Measurements from ENCODE around the gene EHF.

Gene EHF

DNA sequence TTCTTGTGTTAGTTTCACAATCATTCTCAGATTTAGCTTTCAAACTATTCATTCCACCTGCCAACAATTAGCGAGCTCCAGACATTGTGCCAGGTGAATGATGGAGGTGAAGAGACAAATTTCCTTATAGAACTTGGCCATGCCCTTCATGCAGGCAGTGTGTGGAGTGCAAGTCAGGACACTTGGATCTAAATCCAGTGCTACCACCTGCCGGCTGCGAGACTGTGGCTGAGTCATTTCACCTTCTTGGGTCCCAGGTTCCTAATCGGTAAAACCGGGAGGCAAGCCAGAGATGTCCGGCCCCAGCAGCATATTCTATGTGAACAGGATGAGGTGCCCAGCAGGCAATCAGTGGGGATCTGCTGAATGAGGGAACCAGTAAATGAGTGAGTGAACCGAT lies 18.6 kb upstream of the EHF start:
- no peak for DNase-seq (ENCODE audit: low spot score)

DNA sequence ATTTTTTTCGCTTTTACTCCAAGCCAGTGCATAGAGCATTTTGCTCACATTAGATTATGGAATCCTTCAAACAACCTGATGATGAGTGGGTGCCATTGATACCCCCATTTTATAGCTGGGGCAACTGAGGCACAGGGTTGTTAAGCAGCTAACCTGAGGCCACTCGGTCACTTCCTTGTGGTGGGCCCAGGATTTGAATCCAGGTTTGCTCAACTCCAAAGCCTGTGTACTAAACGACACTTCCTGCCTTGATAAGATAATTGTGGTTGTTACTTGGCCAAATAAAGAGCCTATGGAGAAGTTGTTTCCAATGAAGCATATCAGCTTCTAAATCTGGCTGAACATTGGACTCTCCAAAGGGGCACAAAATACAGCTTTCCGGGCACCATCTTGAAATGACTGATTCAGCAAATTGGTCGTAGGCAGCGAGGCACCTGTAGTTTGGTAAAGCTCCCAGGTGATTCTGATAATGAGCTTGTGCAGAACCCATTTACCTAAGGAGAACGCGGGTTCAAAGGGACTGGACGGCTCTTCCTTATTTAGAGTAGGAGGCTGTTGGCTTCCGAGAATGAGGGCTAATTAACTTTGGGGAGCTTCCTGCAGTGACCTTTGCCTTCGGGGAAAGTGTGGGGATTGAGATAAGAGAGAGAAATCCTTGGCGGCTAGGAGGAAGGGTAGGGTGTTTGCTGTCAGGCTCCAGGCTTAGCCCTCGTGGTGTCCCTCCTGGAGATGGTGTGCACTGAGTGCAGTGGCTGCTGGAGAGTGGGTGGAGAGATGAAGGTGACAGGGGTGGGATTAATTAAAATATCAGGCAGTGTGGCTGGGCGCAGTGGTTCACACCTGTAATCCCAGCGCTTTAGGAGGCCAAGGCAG lies 17.5 kb upstream of the EHF start:
- DNase-seq (ENCODE audit: low spot score) = no peak

DNA sequence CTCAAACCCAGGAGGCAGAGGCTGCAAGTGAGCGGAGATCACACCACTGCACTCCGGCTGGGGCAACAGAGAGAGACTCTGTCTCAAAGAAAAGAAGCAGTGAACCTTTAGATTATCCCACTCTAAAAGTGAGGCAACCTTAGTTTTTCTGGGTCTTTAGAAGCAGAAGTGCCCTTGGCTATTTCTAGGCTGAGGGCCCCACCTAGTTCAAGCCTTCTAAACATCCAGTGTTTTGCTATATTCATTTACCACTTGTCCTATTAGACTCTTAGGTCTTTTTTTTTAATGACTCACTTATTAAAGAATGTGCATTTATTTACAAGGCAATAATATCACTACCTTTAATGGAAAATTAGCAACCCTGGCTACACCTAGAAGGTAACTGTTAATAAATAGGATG lies 16.7 kb upstream of the EHF start:
- DNase-seq (ENCODE audit: low spot score) = no peak

DNA sequence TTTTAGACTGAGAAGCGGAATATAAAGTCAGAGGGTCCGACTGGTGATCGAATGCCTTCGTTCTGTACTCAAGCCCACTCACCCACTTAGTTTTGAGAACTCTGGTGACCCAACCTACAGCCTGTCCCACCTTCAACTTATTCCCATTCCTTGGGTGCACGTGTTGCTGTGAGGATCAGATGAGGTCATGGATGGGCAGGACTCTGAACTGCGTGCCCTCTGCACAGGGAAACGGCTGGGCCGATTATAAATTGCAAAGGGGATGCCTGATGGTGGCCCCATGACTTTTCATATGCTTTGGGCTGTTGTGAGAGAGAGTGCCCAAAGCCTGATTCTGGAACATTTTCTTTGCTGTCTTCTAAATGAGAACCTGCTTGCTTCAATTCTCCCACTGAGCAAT lies 16.0 kb upstream of the EHF start:
- no peak for DNase-seq (ENCODE audit: low spot score)

DNA sequence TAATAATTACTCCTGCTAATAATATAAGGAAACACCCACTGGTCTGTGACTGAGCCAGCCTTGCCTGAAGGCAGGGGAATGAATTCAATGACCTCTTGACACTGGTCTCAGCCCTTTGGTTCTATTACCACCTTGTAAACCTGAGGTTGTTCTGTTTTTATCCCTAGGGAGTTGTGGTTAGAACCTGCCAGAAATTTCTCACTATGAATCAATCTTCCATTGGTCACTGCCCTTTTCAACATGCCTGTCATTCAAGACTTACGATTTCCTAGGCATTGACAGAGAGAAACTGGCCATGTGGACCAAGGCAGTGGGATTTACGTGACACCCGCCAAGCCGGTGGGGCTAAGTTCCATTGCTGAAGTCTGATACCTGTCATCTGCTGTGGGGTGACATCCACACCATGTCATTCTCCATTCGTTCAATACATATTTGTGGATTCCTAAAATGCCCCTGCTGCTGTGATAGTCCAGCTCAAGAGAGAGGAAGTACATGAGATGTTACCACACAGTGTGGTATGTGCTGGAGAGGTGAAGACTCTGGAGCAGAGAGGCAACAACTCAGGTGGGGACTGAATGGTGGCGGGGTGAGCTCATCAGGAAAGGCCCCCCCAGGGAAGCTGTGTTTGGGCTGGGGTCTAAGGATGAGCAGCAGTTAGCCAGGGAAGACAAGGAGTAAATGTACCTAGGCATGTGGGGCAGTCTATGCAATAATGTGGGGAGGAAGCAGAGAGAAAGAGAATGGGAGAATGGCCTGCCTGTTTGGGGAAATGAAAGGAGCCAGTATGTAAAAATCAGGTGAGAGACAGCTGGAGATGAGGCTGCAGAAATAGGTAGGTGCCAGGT lies 15.2 kb upstream of the EHF start:
- DNase-seq (ENCODE audit: low spot score) = no peak

DNA sequence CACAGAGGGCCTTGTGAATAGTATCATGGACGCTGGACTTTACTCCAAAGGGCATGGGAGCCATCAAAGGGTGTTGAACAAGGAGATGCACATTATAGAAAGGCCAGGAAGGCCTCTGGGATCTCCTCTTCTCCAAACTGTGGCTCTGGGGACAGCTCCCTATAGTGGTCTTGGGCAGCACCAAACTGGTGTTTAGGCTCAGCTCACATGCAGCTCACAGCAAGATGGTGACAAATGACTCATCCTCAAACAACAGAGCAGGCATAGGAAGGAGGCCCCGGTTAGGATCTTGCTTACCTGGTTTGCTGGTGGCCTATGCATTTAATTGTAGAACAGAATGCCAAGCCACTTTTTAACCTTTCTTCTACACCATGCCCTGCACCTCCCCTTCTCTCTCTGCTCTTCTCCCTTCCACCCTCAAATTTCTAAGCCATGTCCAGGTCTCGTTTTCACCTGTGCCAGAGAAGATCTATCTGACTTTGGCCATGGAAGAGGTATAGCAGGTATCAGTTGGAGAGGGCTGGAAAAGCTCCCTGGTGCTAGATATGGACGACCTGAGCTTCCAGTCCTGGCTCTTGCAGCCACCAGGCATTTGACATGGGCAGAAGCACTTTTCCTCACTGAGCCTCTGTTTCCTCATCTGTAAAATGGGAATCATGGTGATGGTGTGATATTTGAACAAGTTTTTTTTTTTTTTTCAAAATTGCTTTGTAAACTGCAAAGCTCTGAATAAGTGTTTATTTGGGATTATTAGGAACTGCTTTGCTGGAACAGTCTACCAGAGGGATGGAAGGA lies 14.4 kb upstream of the EHF start:
- no peak for DNase-seq (ENCODE audit: low spot score)

DNA sequence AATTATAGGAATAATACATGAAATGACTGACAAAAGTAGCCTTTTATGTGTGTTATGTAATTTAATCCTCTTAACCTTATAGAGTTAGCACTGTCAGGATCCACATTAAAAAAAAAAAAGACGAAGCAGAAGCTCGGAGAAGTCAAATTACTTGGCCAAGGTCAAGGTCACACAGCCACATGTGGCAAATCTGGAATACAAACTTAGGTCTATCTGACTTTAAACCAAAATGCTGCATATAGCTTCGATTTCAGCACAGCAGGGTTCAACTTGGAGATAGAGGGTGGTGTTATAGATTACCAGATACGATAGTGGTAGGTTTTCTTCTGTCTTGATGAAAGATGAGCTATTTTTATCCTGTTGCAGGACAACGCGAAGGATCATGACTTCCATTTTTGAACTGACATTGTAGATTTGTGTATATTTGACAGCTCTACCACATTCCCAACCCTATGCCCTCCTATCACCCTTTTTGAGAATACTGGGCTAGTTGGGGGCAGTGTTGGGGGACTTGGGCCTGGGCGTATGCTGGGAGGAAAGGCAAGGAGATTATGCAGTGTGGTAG lies 11.6 kb upstream of the EHF start:
- DNase-seq (ENCODE audit: low spot score) = no peak

DNA sequence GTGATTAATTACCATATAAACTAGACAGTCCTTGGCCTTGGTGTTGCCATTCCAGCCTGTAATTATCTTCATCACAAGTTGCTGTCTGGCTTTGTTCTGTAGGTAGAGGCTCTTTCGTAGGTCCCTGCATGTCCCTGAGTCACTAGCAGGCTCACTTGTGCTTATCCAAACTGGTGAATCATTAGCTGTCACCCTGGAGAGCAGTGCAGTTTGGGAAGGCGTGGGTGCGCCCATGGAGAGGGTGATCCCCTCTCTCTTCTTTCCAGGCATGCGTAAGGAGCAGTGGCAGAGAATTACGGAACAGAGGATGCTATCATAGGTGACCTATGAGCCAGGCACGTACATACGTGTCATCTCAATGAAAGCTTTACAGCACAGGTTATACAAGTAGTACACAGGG lies 11.0 kb upstream of the EHF start:
- no peak for DNase-seq (ENCODE audit: low spot score)

DNA sequence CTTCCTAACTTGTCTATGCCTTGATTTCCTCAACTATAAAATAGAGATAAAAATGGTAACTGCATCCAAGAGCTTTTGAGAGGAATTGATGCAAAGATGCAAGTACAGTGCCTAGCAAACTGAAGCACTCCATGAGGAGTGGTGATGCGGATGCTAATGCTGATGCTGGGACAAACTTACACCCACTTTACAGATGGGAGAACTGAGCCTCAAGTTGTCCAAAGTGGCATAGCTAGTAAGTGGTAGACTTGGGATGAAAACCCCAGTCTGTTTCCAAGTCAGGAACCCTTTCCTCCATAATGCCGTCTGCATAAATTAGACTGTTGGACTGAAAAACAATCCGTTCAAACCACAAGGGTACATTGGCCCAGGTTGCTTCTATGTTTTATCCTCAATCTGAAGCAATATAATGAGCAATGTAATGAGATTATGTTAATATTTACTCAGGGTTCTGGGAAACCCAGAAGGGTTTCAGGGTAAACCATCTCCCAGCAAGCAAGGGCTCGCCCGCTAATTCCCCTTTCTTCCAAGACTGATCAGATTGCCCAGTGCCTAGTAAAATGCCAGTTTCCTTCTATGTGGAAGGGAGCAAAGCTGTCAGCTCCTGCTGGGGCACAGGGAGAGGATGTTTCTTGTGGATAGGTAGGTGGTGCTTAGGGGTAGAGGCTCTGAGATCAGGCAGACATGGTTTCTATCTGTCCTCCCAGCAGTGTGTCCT lies 10.4 kb upstream of the EHF start:
- DNase-seq (ENCODE audit: low spot score) = no peak

DNA sequence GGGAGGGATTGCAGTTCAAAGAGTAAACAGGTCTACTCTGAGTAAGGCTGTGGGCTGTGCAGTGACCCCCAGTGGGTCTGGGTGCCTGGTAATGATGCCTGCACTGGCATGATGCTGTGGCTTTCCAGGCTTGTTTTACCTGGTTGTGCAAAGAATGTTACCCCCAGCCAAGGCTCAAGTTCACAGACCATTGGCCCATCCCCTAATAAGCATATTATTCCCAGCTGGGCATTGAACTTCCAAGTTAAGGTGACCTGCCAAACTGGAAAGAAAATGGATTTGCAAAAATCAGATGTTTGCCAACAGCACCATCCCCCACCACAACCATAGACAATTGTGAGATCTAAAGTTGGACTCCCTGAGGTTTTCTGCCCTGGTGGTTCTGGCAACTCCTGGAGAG lies 7.9 kb upstream of the EHF start:
- no peak for DNase-seq (ENCODE audit: low spot score)

DNA sequence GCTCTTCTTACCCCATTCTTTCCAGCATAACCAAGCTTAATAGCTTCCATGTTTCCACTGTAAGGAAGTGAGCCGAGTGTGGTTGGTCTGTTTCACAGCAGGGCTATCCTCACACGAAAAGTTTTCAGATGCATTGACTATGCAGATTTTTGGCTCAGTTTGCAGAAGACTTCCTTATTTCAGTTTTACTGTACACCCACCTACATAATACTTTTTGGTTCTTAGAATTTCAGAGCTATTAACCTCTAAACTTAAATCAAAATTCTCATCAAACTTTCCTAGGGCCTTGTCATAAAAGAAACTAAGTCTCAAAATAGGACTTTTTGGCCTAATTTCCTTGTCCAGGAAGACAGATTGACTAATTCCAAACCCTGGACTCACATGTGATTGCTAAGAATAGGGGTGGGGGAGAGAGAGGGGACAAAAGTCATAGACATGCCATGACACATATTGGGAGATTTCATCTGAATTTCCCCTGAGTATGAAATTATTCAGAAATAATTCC lies 7.3 kb upstream of the EHF start:
- DNase-seq (ENCODE audit: low spot score) = peak; percentile 30

DNA sequence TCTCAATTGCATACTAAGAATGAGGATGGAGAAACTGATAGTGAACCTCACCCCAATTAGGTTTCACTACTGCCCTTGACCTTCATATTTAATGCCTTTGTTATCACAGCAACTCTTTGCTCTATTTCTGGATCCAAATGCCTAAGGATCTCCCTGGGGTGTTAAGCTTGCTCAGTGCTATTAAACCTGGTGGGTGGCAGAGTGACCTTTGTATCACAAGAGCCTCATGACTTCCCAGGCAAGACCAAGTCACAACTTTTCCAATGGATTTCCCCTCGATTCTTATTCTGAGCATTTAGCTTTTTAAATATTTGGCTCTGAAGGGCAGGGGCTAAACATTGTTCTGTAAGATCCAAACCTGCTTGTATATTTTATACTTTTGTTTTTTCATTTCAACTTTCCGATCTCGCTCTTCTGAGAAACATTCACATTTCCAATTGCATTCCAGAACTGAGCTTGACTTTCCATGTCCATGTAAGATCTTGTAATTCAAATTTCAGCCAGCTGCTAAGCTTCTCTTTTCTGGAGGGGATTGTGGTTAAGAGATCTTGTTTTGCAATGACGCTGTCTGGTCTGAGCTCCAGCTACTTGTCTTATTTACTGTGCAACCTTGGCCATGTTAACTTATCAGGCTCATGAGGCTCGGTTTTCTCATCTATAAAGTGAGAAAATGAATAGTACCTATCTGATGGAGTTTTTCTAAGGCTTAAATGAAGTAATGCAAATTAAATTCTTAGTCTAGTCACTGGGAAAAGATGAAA lies 6.4 kb upstream of the EHF start:
- peak; percentile 38 for DNase-seq (ENCODE audit: low spot score)

DNA sequence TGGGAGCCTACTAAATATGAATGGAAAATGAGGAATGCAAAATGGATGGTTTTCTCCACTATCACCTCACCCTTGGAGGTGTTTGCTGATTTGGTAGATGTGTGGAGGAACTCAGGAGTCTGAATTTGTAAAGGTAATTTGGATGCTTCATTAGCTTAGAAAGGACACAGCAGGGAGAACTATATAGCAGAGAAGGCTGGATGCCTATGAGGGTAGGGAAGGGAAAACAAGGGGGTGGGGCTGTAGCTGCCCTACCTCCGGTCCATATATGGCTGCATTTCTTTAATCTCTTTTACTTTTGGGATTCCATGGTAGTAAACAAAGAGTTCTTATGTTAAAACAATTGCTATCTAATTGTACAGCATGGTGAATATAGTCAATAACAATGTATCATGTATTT lies 4.8 kb upstream of the EHF start:
- DNase-seq (ENCODE audit: low spot score) = no peak

DNA sequence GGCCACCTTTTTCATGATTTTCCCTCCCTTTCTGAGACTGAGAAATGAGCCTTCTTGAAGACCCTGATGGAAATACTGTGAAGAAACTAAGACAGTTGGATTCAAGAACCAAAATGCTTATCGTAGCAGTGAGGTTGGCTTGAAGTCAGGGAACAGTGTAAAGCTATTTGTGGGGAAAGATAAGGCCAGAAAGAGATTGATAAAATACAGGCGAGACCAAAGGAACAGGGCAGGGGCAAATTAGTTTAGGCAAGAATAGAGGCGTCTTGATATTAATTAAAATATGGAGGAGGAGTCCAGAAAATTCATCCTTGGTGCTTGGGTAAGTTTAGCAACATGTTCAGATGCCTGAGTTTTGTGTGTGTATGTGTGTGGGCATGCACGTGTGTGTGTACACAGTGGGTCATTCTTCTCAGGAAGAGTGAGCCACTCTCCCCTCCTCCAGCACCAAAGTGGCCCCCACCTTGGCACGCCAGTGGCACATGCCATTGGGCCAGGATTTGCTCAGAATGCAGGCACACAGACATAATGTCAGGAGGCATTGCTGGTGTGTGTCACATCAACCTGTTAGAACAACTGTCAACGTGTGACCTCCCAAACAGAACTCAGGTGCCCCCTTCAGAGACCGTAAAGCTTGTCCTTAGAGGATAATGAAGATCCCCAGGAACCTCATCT lies 3.9 kb upstream of the EHF start:
- DNase-seq (ENCODE audit: low spot score) = no peak

DNA sequence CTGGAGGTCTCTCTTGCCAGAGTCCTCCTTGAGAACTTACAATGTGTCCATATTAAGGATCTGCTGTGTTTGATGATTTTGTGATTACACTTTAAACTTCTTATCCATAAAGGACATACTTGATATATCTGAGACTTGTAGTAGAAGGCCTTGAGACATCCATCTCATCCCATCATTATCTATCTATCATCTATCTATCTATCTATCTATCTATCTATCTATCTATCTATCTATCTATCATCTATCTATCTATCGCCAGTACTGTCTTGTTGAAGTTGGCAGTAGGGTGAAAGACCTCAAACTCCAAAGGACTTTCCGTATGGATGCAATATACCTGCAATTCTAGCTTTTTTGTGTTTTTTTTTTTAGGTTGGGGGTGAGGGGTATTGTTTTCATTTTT lies 2.5 kb upstream of the EHF start:
- DNase-seq (ENCODE audit: low spot score) = no peak

DNA sequence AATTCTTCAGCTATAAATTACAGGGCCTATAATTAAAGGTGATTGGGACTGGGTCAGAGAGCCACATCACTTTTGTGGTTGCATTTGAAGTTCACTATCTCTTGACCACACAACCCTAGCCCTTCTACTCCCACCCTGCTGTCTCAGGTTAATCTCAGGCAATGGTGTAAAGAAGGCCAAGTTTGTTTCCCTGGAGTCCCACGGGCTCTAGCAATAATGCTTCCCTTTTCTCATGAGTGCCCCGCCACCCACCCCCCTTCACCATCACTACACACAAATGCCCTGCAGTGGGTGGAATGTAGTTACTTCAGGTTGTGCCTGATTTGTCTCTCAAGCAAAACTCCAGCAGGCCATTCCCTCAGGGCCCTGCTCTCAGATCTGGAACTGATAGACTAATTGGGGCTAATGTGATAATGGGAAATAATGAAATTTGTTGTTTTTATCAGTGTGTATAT lies 1.8 kb upstream of the EHF start:
- DNase-seq (ENCODE audit: low spot score) = no peak

DNA sequence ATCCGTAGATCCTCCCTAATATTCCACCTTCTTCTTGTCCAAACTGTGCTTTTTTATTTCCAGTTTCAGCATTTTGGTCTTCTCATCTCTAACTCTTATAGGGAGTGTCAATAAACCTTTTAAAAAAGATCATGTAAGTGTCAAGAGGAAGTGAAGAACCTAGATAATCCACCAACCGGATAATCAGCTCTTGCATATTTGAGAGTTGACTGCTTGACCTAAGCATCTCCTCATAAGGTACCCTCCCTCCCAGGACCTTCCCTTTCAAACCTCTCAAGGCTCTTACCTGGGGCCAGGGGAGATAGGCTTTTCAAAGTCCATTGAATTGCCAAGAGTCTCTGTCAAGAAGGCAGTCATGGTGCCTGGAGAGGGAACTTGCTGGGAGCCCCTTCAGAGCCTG lies 691 bp upstream of the EHF start:
- no peak for DNase-seq (ENCODE audit: low spot score)

DNA sequence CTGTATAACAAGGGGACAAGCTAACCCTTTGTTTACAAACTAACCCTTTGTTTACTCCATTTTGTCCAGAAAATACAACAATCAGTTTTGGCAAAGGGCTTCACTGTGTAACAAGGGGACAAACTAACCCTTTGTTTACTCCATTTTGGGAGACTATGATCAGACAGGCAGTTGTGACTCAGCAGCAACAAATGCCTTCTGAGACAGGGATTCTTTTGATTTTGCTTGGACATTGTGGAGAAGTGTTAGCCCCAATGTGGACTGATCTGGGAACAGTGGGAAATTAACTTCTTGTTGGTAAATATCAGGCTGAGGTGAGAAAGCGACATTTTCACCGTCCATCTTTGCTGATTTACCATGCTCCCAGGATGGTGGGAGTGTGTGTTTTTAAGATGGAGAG lies 983 bp downstream of the EHF start:
- DNase-seq (ENCODE audit: low spot score) = no peak

DNA sequence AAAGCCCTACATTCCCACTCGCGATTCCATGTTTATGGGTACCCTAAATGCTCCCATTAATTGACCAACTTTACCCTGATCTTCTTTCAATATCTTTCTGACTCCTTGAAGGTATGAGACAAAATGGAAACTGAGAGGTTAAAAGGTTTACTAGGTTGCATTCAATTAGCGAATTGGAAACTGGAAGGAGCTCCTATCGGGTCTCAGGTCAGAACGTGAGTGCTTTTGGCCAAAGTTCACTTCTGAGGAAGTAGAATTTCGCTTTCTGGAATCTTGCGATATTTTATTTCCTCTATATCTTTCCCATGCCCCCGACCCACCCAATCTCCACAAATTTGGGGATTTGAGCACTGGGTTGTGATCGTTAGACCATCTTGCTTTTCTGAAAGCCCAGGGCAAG lies 2.6 kb downstream of the EHF start:
- DNase-seq (ENCODE audit: low spot score) = no peak

DNA sequence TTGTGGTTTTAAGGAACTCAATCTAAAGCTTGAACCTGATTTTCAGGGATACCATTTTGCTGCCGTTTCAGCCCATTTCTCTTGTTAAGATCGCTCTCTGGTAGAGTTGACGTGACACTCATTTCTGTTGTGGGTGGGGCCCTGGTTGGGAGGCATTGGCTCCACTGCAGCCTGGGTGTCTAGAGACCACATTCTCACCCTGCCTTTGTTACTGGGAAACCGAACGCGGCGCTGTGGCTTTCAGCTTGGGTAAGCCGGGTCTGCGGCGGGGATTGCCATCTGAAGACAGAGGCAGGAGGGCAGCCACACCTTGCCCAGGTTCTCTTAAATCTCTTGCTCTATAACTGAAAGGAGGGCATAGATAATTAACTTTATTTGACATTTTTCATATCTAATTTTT lies 3.2 kb downstream of the EHF start:
- peak; percentile 34 for DNase-seq (ENCODE audit: low spot score)

All from activated CD4-positive, alpha-beta T cell treated with anti-CD3 and anti-CD28 coated beads, Interleukin-2, Interleukin-4, amounts not matched to agents 100 ng/mL and 50 ng/mL, durations not matched to agents 16 hours and 8 hours (primary cell).